Mucosa of descending colon (tissue), 3 donors: Measurements from ENCODE around the gene EGR4. TPM values are rescaled to one million over a fixed set of nuclear protein-coding genes. Genes with fewer than 3 reads are reported as not detected.
"Not testable (repeated sequence)": the region's sequence is repeated elsewhere in the genome, so short reads cannot be mapped to it uniquely, and the experiment has no call there.

Source experiments
- ATAC-seq: fragments of 200-7000 bp; cut with Tn5 transposase; one replicate; pipeline ENCODE4 v1.9.1; 2020; ENCODE audit warnings: mild to moderate bottlenecking, moderate library complexity
- DNase-seq, 3 donors: peaks; one replicate each; pipeline ENCODE4 v3.0.0-alpha.2; 2020
- H3K36me3 ChIP-seq: fragments of 200-600 bp; one replicate; pipeline ENCODE4 v1.8.0; 2021; ENCODE audit warnings: low read depth, mild to moderate bottlenecking
- H3K4me1 ChIP-seq: fragments of 200-600 bp; one replicate; pipeline ENCODE4 v1.8.0; 2021; ENCODE audit warnings: low read depth, mild to moderate bottlenecking
- H3K4me3 ChIP-seq: fragments of 200-600 bp; one replicate; pipeline ENCODE4 v1.8.0; 2021; ENCODE audit warnings: mild to moderate bottlenecking
- H3K9me3 ChIP-seq: fragments of 200-600 bp; one replicate; pipeline ENCODE4 v1.8.0; 2021; ENCODE audit warnings: mild to moderate bottlenecking
- CTCF ChIP-seq: fragments of 200-600 bp; IDR thresholded peaks from one replicate; pipeline ENCODE4 v1.8.0; 2022; ENCODE audit warnings: antibody characterized with exemption, mild to moderate bottlenecking
- intact Hi-C, 2 donors: fragments of 100-400 bp; cut with DNase I in 1 of 2; cut with micrococcal nuclease in 1 of 2; formaldehyde crosslinking; loops; one replicate each; pipeline versions ENCODE4 v1.11.0 to v1.11.1; 2022; cut with DNase I, micrococcal nuclease
- total RNA-seq, 3 donors: library from RNA; stranded (reverse); fragmentation: NEBNext Ultra II Directional in 2 of 3; extraction: Animal tissue kit (Norgen Biotek cat#: 25700) in 2 of 3; gene quantifications; one replicate each; pipeline versions ENCODE4 v1.2.1 to v1.2.4, GENCODE V29; 2021 to 2023
- donor health status: DM: no; HTN: no; CAD: no; lungs with moderate emphysema.
- donor health status: DM: no; HTN: no; CAD: no.
- donor health status: DM: no; HTN: yes; CAD: no.

The EGR4 gene
- total RNA-seq, 3 donors from 2014 or later: not detected

GRCh38 chr2:73265298-73266060, 27.9 kb downstream of the EGR4 start:
- intact Hi-C loops: no loop called here
- no peak for ATAC-seq
- H3K36me3 ChIP-seq: no peaks in the 10 kb centered on the region
- no peak for TF ChIP-seq CTCF
- no peaks in the 10 kb centered on the region for H3K9me3 ChIP-seq
- peaks cover 10% of the 10 kb centered on the region for H3K4me1 ChIP-seq
- no peak overlapping the region for H3K4me3 ChIP-seq
- DNase-seq: no peak

DNA sequence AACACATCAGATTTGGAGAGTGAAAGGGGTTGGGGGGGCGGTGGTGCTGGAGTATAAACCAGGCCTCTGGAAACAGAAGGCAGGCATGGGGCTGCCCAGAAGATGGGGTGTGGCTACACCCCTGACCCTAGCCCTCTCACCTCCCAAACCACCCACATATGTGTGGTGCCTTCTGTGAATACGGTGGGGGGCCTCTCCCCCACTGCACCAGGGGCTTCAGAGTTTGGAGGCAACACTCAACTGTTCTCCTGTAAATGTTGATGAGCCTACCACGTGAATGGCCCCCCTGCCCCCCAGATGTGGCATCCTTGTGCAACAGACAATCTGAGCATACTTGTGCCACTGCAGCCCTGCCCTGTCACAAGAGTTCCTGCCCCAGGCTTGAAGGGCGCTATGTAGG, 28.6 kb downstream of the EGR4 start:
- intact Hi-C loops: no loop called here
- Histone ChIP-seq H3K4me1 (peaks cover 10% of the 10 kb centered on the region), H3K36me3 (no peaks in the 10 kb centered on the region), H3K4me3 (no peak overlapping the region), H3K9me3 (no peaks in the 10 kb centered on the region)
- ATAC-seq (no peak), DNase-seq (no peak)
- TF ChIP-seq CTCF: no peak

DNA sequence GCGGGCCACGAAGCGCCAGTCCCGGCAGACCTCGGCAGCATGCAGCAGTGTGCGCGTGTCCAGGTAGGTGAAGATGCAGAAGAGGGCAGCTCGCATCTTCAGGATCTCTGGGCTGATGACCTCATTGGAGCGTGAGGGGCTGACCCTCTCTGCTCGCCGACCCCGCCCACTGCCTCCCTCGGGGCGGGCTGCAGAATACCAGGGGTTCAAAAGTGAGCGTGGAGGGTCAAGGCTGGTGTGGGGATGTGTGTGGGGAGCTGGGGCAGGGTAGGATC, 29.1 kb downstream of the EGR4 start:
- Histone ChIP-seq H3K36me3 (no peaks in the 10 kb centered on the region), H3K4me1 (peaks cover 10% of the 10 kb centered on the region), H3K9me3 (no peaks in the 10 kb centered on the region), H3K4me3 (no peak overlapping the region)
- no peak for TF ChIP-seq CTCF
- ATAC-seq (no peak), DNase-seq (no peak)
- intact Hi-C loops: no loop called here

- Histone ChIP-seq H3K36me3 (no peaks in the 10 kb centered on the region), H3K4me3 (no peak overlapping the region), H3K9me3 (no peaks in the 10 kb centered on the region), H3K4me1 (peaks cover 8% of the 10 kb centered on the region)
- no peak for DNase-seq
- TF ChIP-seq CTCF: no peak
- no peak for ATAC-seq
- intact Hi-C loops: no loop called here
Measured at GRCh38 chr2:73263540-73264331, 29.6 kb downstream of the EGR4 start.

GRCh38 chr2:73262691-73263429, 30.5 kb downstream of the EGR4 start:
- H3K4me1 ChIP-seq, H3K4me3 ChIP-seq, intact Hi-C loops, H3K9me3 ChIP-seq, DNase-seq, ATAC-seq, H3K36me3 ChIP-seq: not testable (repeated sequence)
